H1 (cell line): Measurements from ENCODE around the gene YTHDC2. TPM values are rescaled to one million over a fixed set of nuclear protein-coding genes. Genes with fewer than 3 reads are reported as not detected.

Source experiments
- CTCF ChIA-PET: fragments of 300-600 bp; sonication (Branson Sonifier 250); formaldehyde crosslinking; loops from one replicate; lab custom pipeline; 2021; ENCODE audit not compliant: partially characterized antibody; lab: Charles Lee
- POLR2A ChIA-PET: fragments of 300-600 bp; sonication (Branson Sonifier 250); formaldehyde crosslinking; loops from one replicate; lab custom pipeline; 2021; ENCODE audit warnings: inconsistent platforms; ENCODE audit not compliant: partially characterized antibody; lab: Charles Lee
- DNase-seq, 2 experiments: peaks; one replicate each; pipeline versions ENCODE4 v3.0.0 to v3.0.0-alpha.2; 2010 to 2022; ENCODE audit warnings: low spot score in 2 of 2, low read depth in 1 of 2, mixed read lengths in 1 of 2
- FAIRE-seq: peaks from 2 replicates; lab custom pipeline; 2011; peaks lifted over from hg19 to GRCh38; lab: Jason Lieb, UNC
- H2AFZ ChIP-seq: 2 replicates; pipeline ENCODE4 v1.8.1; 2012; ENCODE audit warnings: low read length, inconsistent platforms
- H2AK5ac ChIP-seq: 2 replicates; pipeline ENCODE4 v1.6.1; 2013; ENCODE audit warnings: low read depth, low read length
- H2BK120ac ChIP-seq: replicated peaks from 2 replicates; pipeline ENCODE3; 2013; ENCODE audit warnings: low read depth, low read length, inconsistent platforms
- H2BK12ac ChIP-seq: 2 replicates; pipeline ENCODE4 v1.6.1; 2013; ENCODE audit warnings: low read depth, low read length
- H2BK15ac ChIP-seq: 2 replicates; pipeline ENCODE4 v1.6.1; 2013; ENCODE audit warnings: low read length
- H2BK20ac ChIP-seq: 2 replicates; pipeline ENCODE4 v1.6.1; 2013; ENCODE audit warnings: low read length
- H2BK5ac ChIP-seq: 2 replicates; pipeline ENCODE4 v1.6.1; 2013; ENCODE audit warnings: low read depth, low read length
- H3K14ac ChIP-seq: 2 replicates; pipeline ENCODE4 v1.6.1; 2013; ENCODE audit warnings: inconsistent platforms; ENCODE audit not compliant: insufficient read length
- H3K18ac ChIP-seq: 2 replicates; pipeline ENCODE4 v1.6.1; 2013; ENCODE audit warnings: low read length; ENCODE audit errors: extremely low read depth
- H3K23ac ChIP-seq: 2 replicates; pipeline ENCODE4 v1.6.1; 2013; ENCODE audit warnings: inconsistent platforms; ENCODE audit not compliant: insufficient read length
- H3K23me2 ChIP-seq: 2 replicates; pipeline ENCODE4 v1.6.1; 2013; ENCODE audit warnings: low read depth, low read length
- H3K27ac ChIP-seq: 2 replicates; pipeline ENCODE4 v1.6.1; 2011; ENCODE audit warnings: low read depth, low read length, inconsistent platforms
- H3K27me3 ChIP-seq, 4 experiments: replicated peaks in 1 of 4; 1 replicate in 1 of 4; 2 replicates in 3 of 4; pipeline versions ENCODE4 v1.6.1 to v1.8.1; 2011 to 2013; ENCODE audit warnings: low read length in 3 of 4, mild to moderate bottlenecking in 3 of 4, inconsistent platforms in 2 of 4, mixed read lengths in 2 of 4, moderate library complexity in 1 of 4; ENCODE audit not compliant: control insufficient read depth in 3 of 4, insufficient read depth in 3 of 4; ENCODE audit errors: extremely low read depth in 1 of 4
- H3K36me3 ChIP-seq, 4 experiments: 2 replicates each; pipeline versions ENCODE4 v1.6.1 to v1.8.1; 2011 to 2013; ENCODE audit warnings: mild to moderate bottlenecking in 4 of 4, low read length in 3 of 4, moderate library complexity in 2 of 4, control low read depth in 1 of 4, inconsistent platforms in 1 of 4; ENCODE audit not compliant: insufficient read depth in 4 of 4, control insufficient read depth in 2 of 4
- H3K4ac ChIP-seq: replicated peaks from 2 replicates; pipeline ENCODE3; 2013; ENCODE audit warnings: low read length, low read depth, mixed read lengths, inconsistent platforms; ENCODE audit not compliant: insufficient read length
- H3K4me1 ChIP-seq, 4 experiments: replicated peaks in 1 of 4; 1 replicate in 1 of 4; 2 replicates in 3 of 4; pipeline versions ENCODE4 v1.6.1 to v1.8.1; 2011 to 2013; ENCODE audit warnings: low read length in 3 of 4, inconsistent platforms in 2 of 4, mixed read lengths in 1 of 4; ENCODE audit not compliant: insufficient read depth in 4 of 4, control insufficient read depth in 3 of 4
- H3K4me2 ChIP-seq, 2 experiments: 2 replicates each; pipeline versions ENCODE4 v1.6.1 to v1.8.1; 2011 to 2013; ENCODE audit warnings: low read depth in 2 of 2, low read length in 2 of 2, control low read depth in 1 of 2, inconsistent platforms in 1 of 2, mild to moderate bottlenecking in 1 of 2; ENCODE audit not compliant: insufficient read depth in 1 of 2
- H3K4me3 ChIP-seq, 4 experiments: fragments of 200-600, 300-600 bp in 1 of 4; sonication (generic), shearing (Covaris generic), sonication (Bioruptor Twin) in 1 of 4; 2 replicates each; pipeline versions ENCODE4 v1.5.1 to v1.8.1; 2011 to 2016; ENCODE audit warnings: low read length in 4 of 4, low read depth in 3 of 4, control low read depth in 2 of 4, inconsistent platforms in 2 of 4, mild to moderate bottlenecking in 2 of 4, mixed read lengths in 1 of 4, moderate library complexity in 1 of 4; ENCODE audit not compliant: insufficient read depth in 2 of 4; ENCODE audit errors: extremely low read depth in 1 of 4
- H3K56ac ChIP-seq: replicated peaks from 2 replicates; pipeline ENCODE3; 2013; ENCODE audit warnings: low read depth, mild to moderate bottlenecking, mixed read lengths, low read length, inconsistent platforms; ENCODE audit not compliant: insufficient read length
- H3K79me1 ChIP-seq: 2 replicates; pipeline ENCODE4 v1.6.1; 2013; ENCODE audit warnings: low read depth, low read length, control low read depth
- H3K79me2 ChIP-seq, 2 experiments: 2 replicates each; pipeline versions ENCODE4 v1.6.1 to v1.8.1; 2012 to 2013; ENCODE audit warnings: low read length in 2 of 2, mild to moderate bottlenecking in 2 of 2, inconsistent platforms in 1 of 2; ENCODE audit not compliant: insufficient read depth in 2 of 2, control insufficient read depth in 1 of 2
- H3K9ac ChIP-seq, 4 experiments: replicated peaks in 1 of 4; 1 replicate in 1 of 4; 2 replicates in 3 of 4; pipeline versions ENCODE4 v1.6.1 to v1.8.1; 2011 to 2013; ENCODE audit warnings: low read depth in 3 of 4, low read length in 3 of 4, control low read depth in 2 of 4, mild to moderate bottlenecking in 2 of 4, moderate library complexity in 2 of 4, inconsistent platforms in 1 of 4; ENCODE audit errors: extremely low read depth in 1 of 4
- H3K9me3 ChIP-seq, 2 experiments: 2 replicates each; pipeline versions ENCODE4 v1.6.1 to v1.8.1; 2012 to 2013; ENCODE audit warnings: mild to moderate bottlenecking in 2 of 2, moderate library complexity in 2 of 2, control low read depth in 1 of 2, inconsistent platforms in 1 of 2, low read depth in 1 of 2, low read length in 1 of 2, mixed read lengths in 1 of 2; ENCODE audit not compliant: insufficient read depth in 2 of 2
- H4K20me1 ChIP-seq, 2 experiments: replicated peaks in 1 of 2; 2 replicates each; pipeline versions ENCODE3 to v1.8.1; 2011 to 2013; ENCODE audit warnings: inconsistent platforms in 2 of 2, low read length in 2 of 2, mild to moderate bottlenecking in 1 of 2; ENCODE audit not compliant: insufficient read depth in 2 of 2, control insufficient read depth in 1 of 2
- H4K5ac ChIP-seq: 2 replicates; pipeline ENCODE4 v1.6.1; 2013; ENCODE audit warnings: low read length, low read depth, mixed read lengths, inconsistent platforms; ENCODE audit not compliant: insufficient read length
- H4K8ac ChIP-seq: 2 replicates; pipeline ENCODE4 v1.8.0; 2013; ENCODE audit warnings: mild to moderate bottlenecking, moderate library complexity, low read length, inconsistent platforms; ENCODE audit not compliant: insufficient read depth; ENCODE audit errors: extremely low read depth
- H4K91ac ChIP-seq: replicated peaks from 2 replicates; pipeline ENCODE3; 2013; ENCODE audit warnings: low read length, mixed read lengths, inconsistent platforms; ENCODE audit not compliant: insufficient read length
- CHD2 ChIP-seq: IDR thresholded peaks from 2 replicates; pipeline ENCODE4 v1.6.1; 2012; ENCODE audit warnings: low read length, improper control_type of control experiment
- JUN ChIP-seq: IDR thresholded peaks from 2 replicates; pipeline ENCODE4 v1.6.1; 2011; ENCODE audit warnings: low read depth, mild to moderate bottlenecking, improper control_type of control experiment, low read length
- POU5F1 ChIP-seq: IDR thresholded peaks from 2 replicates; pipeline ENCODE4 v1.6.1; 2011; ENCODE audit warnings: low read depth, mild to moderate bottlenecking, low read length, moderate library complexity
- RNF2 ChIP-seq: fragments of 200-900, 300-1000 bp; sonication (generic); IDR thresholded peaks from 2 replicates; pipeline ENCODE4 v1.7.1; 2016; ENCODE audit warnings: borderline replicate concordance, low read depth, mild to moderate bottlenecking, antibody characterized with exemption, low read length; ENCODE audit not compliant: poor library complexity, severe bottlenecking; ENCODE audit errors: missing control alignments
- WGBS, 2 experiments: shearing (Covaris generic) in 1 of 2; methylation state at CpG; one replicate each; pipeline versions ENCODE4 v1.1.6 to v1.1.7; 2013 to 2015; ENCODE audit warnings: low lambda C conversion rate in 2 of 2, mixed read lengths in 2 of 2, inconsistent platforms in 1 of 2, low coverage in 1 of 2, missing lambda C conversion rate in 1 of 2; ENCODE audit not compliant: insufficient replicate concordance in 2 of 2, insufficient coverage in 1 of 2, insufficient read length in 1 of 2; ENCODE audit errors: extremely low coverage in 1 of 2, missing lambda C conversion rate in 1 of 2; 5-methylcytosine and 5-hydroxymethylcytosine counted together
- polyA plus RNA-seq, 7 experiments: library from polyadenylated mRNA; depleted of rRNA in 3 of 7; stranded (reverse) in 5 of 7; unstranded in 2 of 7; fragments of >200 nt in 5 of 7; fragments of 200-250 nt in 2 of 7; gene quantifications; 1 replicate in 5 of 7; 2 replicates in 1 of 7; 4 replicates in 1 of 7; pipeline versions ENCODE4 v1.2.1 to v1.2.3, GENCODE V29; 2011 to 2013; ENCODE audit warnings: missing spikeins in 2 of 7, mixed read lengths in 2 of 7
- total RNA-seq: library from RNA; stranded (reverse); fragmentation: NEBNext Ultra II Directional; extraction: Animal tissue kit (Norgen Biotek cat#: 25700); gene quantifications from 2 replicates; pipeline ENCODE4 v1.2.1, GENCODE V29; 2021

YTHDC2 gene
- total and polyA plus RNA-seq, 2 of the 8 experiments (the other 6 are each of a cell fraction or from before 2014, with no cell fraction given), result 4.3 to 20.1 TPM

DNA sequence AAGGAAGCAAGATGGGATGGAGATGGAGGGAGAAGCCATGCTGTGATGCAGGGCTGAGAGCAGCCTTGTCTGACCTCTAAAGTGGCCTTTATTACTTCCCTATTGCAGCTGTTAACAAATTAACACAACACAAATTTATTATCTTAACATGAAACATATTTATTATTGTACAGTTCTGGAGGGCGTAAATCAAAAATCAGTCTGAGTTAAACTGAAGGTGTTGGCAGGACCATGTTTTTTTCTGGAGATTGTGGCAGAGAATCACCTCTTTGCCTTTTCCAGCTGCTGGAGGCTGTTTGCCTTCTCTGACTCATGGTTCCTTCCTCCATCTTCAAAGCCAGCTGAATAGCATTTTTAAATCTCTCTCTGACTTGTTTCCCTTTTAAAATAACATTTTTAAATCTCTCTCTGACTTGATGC is 18.1 kb upstream of the YTHDC2 start:
- DNase-seq (no peak), FAIRE-seq (no peak)
- no peaks in the 10 kb centered on the region for H3K79me2 ChIP-seq
- no peak overlapping the region for H3K4ac ChIP-seq
- H4K91ac ChIP-seq, result no peak overlapping the region
- H2BK12ac ChIP-seq, result no peak overlapping the region
- H3K4me3 ChIP-seq, result no peak overlapping the region
- no peaks in the 10 kb centered on the region for H3K4me1 ChIP-seq
- no peak overlapping the region for H3K4me2 ChIP-seq
- no peaks in the 10 kb centered on the region for H3K27me3 ChIP-seq
- H2BK15ac ChIP-seq, result no peak overlapping the region
- no peak overlapping the region for H2BK120ac ChIP-seq
- H2AFZ ChIP-seq, result no peak overlapping the region
- no peak overlapping the region for H4K5ac ChIP-seq
- ChIA-PET CTCF (interaction anchor here (1.1 to 2.1 kb wide), 2 partner anchors 110 to 116 kb away, joined by 3 to 8 read pairs; no protein-coding TSS in a partner anchor), POLR2A (no interaction called here)
- no peak overlapping the region for H2BK20ac ChIP-seq
- H3K79me1 ChIP-seq, result no peaks in the 10 kb centered on the region
- no peak overlapping the region for H3K18ac ChIP-seq
- TF ChIP-seq CHD2 (no peak), RNF2 (no peak), JUN (no peak), POU5F1 (no peak)
- no peak overlapping the region for H3K27ac ChIP-seq
- H2AK5ac ChIP-seq, result no peak overlapping the region
- H3K9ac ChIP-seq, result no peak overlapping the region
- H3K23ac ChIP-seq, result no peak overlapping the region
- H3K14ac ChIP-seq, result no peak overlapping the region
- WGBS, 2 experiments, result 76% methylated on average over 1 of the region's 1 CpG; no CpG with 5 or more reads in 1 of the 2 experiments
- no peaks in the 10 kb centered on the region for H4K20me1 ChIP-seq
- H3K36me3 ChIP-seq, result no peaks in the 10 kb centered on the region
- H3K23me2 ChIP-seq, result no peaks in the 10 kb centered on the region
- H3K9me3 ChIP-seq, result peaks cover 10 to 13% of the 10 kb centered on the region in 2 experiments
- H2BK5ac ChIP-seq, result no peak overlapping the region
- no peak overlapping the region for H3K56ac ChIP-seq
- no peak overlapping the region for H4K8ac ChIP-seq
